ENCODE measurements around the gene SESN1. TPM values are rescaled to one million over a fixed set of nuclear protein-coding genes. Genes with fewer than 3 reads are reported as not detected.
"Not testable (repeated sequence)": the region's sequence is repeated elsewhere in the genome, so short reads cannot be mapped to it uniquely, and the experiment has no call there.

Gene SESN1
- total RNA-seq, 6 experiments from 2014 or later, result 8.7 to 17.1 (median 11.9) TPM

- WGBS (ENCODE audit: insufficient coverage, low coverage, low lambda C conversion rate, missing lambda C conversion rate), result 33% methylated on average over 5 of the region's 5 CpGs
- Histone ChIP-seq H3K9me3 (no peaks in the 10 kb centered on the region), H3K36me3 (no peaks in the 10 kb centered on the region), H3K4me1 (peaks cover 0 to 48% (median 11%) of the 10 kb centered on the region in 4 donors), H3K27ac (peak overlapping the region in 2 of 3 donors; percentile 71 to 86), H3K4me3 (no peak overlapping the region), H3K27me3 (no peaks in the 10 kb centered on the region)
- intact Hi-C loops (cut with DNase I), result no loop called here
- TF ChIP-seq POLR2A (IDR thresholded peaks at IDR 0.05) (no peak), CTCF (IDR thresholded peaks at IDR 0.05) (no peak)
- ATAC-seq (no peak), DNase-seq (no peak)
Observed at GRCh38 chr6:109118337-109118736, 23.7 kb upstream of the SESN1 start.

- 21% methylated on average over 5 of the region's 5 CpGs for WGBS (ENCODE audit: insufficient coverage, low coverage, low lambda C conversion rate, missing lambda C conversion rate)
Observed at GRCh38 chr6:109117346-109118035, 22.8 kb upstream of the SESN1 start.

GRCh38 chr6:109112663-109113062 is 18.0 kb upstream of the SESN1 start:
- peaks cover 0 to 10% (median 4%) of the 10 kb centered on the region in 4 donors for H3K4me1 ChIP-seq
- H3K9me3 ChIP-seq; DNase-seq; ATAC-seq; H3K4me3 ChIP-seq; H3K27ac ChIP-seq; H3K27me3 ChIP-seq; intact Hi-C loops (cut with DNase I); H3K36me3 ChIP-seq: not testable (repeated sequence)
- WGBS (ENCODE audit: insufficient coverage, low coverage, low lambda C conversion rate, missing lambda C conversion rate), result 54% methylated on average over 3 of the region's 3 CpGs

More at GRCh38 chr6:109117346-109118035, 22.8 kb upstream of the SESN1 start:
- Histone ChIP-seq H3K27me3 (no peaks in the 10 kb centered on the region), H3K36me3 (no peaks in the 10 kb centered on the region), H3K9me3 (no peaks in the 10 kb centered on the region), H3K4me3 (peak overlapping the region in 2 of 3 donors; percentile 17 to 20), H3K4me1 (peaks cover 0 to 48% (median 11%) of the 10 kb centered on the region in 4 donors), H3K27ac (peak overlapping the region; percentile 11 to 86 (median 71))
- intact Hi-C loops (cut with DNase I), result no loop called here
- peak in 1 of 3 donors; percentile 79 for DNase-seq
- peak; percentile 78 to 87 (median 84) for ATAC-seq
- TF ChIP-seq POLR2A (IDR thresholded peaks at IDR 0.05) (no peak), CTCF (IDR thresholded peaks at IDR 0.05) (no peak)

- ATAC-seq; intact Hi-C loops (cut with DNase I): not testable (repeated sequence)
- WGBS (ENCODE audit: insufficient coverage, low coverage, low lambda C conversion rate, missing lambda C conversion rate), result 97% methylated on average over 8 of the region's 8 CpGs
Observed at GRCh38 chr6:109109663-109110062, 15.0 kb upstream of the SESN1 start.

GRCh38 chr6:109105681-109106080 is 11.0 kb upstream of the SESN1 start:
- 93% methylated on average over 5 of the region's 5 CpGs for WGBS (ENCODE audit: insufficient coverage, low coverage, low lambda C conversion rate, missing lambda C conversion rate)
- no peak for DNase-seq
- intact Hi-C loops (cut with DNase I), result no loop called here

More at GRCh38 chr6:109109663-109110062, 15.0 kb upstream of the SESN1 start:
- DNase-seq, H3K9me3 ChIP-seq, H3K27me3 ChIP-seq, H3K36me3 ChIP-seq, H3K27ac ChIP-seq, H3K4me1 ChIP-seq, H3K4me3 ChIP-seq: not testable (repeated sequence)

More at GRCh38 chr6:109105681-109106080, 11.0 kb upstream of the SESN1 start:
- Histone ChIP-seq H3K27ac (no peak overlapping the region), H3K27me3 (no peaks in the 10 kb centered on the region), H3K4me1 (no peaks in the 10 kb centered on the region), H3K36me3 (no peaks in the 10 kb centered on the region), H3K9me3 (no peaks in the 10 kb centered on the region), H3K4me3 (no peak overlapping the region)
- TF ChIP-seq CTCF (IDR thresholded peaks at IDR 0.05) (no peak), POLR2A (IDR thresholded peaks at IDR 0.05) (no peak)
- ATAC-seq, result no peak

Data from right lobe of liver (tissue), 6 donors.